HG02759 (cell line): ENCODE data around the gene PSORS1C1.

Source experiments
- ATAC-seq: cut with Tn5 transposase; IDR thresholded peaks from one replicate; pipeline ENCODE4 v1.9.1; 2021; ENCODE audit warnings: mild to moderate bottlenecking, moderate library complexity; ENCODE audit not compliant: unreplicated experiment

The PSORS1C1 gene

DNA sequence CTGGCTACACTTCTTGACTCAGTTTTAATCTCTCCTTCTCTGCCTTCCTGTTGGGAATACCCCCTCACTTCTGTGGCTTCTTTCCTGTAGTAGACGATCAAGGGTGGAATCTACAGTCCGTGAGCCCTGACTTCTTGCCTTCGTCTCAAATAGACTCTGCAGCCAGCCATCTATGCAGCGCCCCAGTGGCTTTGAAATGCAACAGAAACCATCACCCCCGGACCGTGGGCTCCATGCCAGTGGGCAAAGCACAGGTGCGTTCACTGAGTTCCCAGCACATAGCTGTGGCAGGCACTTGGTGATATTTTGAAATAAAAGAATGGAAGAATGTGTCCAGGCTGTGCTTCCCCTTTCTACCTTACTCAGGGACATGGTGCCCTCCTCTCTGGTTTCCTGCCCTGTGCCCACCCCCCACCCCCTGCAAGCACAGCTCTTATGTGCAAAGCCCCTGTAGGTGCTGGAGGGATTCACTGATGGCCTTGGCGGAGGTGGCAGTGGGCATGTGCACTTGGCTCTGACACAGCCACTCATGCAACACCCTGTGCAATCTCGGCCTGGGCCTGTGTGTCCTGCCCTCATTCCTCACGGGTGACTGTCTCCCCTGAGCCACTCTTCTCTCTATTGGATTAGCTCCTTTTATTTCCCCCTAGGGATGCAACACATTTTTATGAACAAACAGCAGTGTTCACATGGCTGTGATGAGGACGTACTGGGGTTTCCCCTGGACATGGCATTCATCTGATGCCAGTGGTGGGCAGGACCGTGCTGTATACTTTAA, 11.2 kb downstream of the PSORS1C1 start:
- no peak for ATAC-seq

DNA sequence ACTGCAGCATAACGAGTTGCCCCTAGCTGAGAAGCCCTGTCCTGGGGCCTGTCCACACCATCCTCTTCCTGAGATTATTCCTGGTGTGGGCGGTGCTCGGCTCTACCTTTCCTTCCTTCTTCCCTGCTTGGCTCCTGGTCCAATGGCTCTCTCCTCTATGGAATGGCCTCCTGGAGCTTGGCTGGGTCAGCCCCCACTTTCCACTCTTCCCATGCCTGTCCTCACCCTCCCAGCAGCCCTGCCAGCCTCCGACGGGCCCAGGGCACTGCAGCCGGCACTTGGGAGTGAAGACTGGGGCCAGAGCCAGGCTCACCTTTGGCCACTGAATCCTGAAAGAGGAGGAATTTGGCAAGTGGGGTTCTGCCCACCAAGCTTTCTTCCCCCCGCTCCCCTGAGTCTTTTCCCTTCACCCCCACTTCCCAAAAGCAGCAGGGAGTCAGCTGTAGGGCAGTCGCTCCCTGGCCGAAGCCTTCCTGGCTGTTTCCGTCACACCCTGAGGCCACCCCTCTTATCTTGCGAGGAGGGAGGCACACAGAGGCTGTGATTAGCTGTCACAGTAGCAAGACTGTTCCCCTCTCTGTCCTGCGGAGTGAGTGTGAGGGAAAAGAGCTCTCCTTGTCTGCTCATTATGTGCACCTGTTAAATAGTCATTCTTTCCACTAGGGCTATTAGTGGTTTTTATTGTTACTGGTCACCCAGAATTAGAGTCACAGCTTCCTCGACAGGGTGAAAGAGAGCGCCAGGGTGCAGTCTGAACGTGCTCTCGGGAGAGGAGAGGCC, 12.0 kb downstream of the PSORS1C1 start:
- no peak for ATAC-seq

DNA sequence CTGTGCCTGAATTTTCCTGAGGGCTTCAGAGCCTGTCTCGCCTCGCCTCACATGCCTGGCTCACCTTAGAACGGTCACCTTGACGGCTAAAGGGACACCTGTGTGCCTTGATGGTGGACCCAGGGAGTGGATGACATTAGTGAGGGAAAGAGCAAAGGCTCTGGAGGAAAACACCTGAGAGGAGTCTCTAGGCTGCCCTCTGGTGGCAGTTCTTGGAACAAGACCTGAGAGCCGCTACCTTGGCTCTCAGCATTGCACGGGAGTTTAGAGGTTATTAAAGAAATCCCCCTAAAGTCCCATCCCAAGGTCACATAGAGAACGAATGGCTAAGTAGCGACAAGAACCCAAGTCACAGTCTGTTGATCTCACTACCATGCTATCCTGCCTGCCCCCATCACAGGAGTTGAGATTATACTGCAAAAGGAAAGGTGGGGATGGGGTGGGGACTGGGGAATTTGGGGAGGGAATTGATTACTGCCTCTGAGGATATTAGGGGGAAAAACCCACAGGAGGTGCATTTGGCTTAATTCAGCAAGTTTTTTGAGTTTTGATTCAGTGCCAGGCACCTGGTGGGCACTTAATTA, 13.6 kb downstream of the PSORS1C1 start:
- no peak for ATAC-seq

DNA sequence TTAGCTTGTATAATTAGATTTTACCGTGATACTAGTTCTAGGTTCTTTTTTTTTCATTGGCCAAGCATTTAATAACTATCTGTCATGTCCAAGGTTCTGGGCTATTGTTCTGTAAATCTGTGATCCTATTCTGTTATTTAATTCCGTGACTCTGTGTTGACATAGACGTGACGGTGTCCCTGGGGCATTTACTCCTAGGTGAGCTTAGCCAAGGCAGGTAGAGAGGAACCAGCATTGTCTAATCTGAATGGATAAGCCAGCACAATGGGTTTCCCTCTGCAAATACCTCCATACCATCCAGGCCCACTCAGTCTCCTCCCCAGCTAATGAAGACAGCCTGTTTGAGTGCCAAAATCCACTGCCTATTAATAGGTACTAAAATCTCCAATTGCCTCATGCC, 14.5 kb downstream of the PSORS1C1 start:
- ATAC-seq = no peak

DNA sequence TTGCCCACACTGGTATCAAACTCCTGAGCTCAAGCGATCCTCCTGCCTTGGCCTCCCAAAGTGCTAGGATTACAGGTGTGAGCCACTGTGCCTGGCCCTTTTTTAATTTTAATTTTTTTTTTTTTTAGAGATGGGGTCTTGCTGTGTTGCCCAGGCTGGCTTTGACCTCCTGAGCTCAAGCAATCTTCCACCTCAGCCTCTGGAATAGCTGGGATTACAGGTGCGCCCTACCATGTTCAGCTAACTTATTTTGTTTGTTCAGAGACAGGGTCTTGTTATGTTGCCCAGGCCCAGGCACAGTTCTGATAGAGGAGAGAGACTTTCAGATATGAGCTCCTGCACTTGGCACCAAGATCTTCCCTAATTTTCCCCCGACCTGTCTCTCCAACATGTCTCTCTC, 16.2 kb downstream of the PSORS1C1 start:
- ATAC-seq = no peak

DNA sequence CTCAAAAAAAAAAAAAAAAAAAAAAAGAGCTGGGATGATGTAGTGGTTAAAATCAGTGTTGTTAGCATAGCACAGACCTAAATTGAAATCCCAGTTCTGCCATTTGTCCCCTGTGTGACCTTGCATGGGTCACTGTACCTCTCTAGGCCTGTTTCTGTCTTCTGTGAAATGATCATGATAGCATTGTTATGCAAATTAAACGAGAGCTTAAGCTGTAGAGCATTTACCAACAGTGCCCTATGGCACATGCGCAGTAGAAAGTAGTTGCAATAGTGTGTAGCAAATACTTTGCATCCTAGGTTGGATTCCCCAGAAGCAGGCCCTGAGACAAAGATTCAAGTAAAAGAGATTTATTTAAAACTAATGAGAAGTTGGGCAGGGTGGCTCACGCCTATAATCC, 17.0 kb downstream of the PSORS1C1 start:
- ATAC-seq = no peak

DNA sequence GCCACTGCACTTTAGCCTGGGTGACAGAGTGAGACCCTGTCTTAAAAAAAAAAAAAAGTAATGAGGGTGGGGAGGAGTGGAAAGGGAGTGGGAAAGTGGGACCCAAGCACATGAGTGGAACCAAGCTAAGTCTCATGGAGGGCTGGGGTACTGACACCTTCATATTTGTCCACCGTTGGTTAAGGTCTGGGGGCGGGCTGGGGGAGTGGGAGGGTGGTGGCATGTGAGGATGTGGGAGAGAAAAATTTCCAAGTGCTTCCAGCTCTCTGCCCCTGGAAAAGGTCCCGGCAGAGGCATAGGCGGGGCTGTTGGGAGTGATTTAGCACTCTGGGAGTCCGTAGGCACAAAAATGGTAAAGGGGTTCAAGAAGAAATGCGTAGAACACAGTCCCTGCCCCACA, 18.2 kb downstream of the PSORS1C1 start:
- no peak for ATAC-seq

DNA sequence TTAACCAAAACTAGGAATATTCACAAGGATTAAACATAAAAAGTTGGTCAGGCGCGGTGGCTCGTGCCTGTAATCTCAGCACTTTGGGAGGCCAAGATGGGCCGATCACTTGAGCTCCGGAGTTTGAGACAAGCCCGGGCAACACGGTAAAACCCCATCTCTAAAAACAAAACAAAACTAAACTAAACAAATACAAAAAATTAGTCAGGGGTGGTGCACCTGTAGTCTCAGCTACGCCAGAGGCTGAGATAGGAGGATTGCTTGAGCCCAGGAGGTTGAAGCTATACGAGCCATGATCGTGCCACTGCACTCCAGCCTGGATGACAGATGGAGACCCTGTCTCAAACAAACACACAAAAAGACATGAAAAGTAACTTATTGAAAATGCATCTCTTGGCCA, 21.1 kb downstream of the PSORS1C1 start:
- no peak for ATAC-seq

DNA sequence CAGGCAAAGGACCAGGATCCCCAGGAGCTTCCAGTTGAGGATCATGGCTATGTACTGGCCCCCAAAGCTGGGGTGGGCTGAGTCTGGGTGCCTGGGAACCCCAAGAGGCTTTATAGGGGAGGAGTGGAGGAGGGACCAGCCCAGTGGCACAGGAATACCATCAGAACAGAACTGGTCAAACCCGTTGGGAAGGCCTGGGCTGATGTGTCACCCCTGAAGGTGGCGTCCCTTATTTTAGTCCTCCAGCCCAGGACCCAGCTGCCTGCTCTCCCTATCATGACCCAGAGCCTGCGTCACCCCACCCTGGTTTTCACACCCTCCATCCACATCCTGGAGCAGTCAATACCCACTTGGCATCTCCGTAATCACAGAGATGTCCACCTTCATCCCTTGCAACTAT, 24.4 kb downstream of the PSORS1C1 start, which contains the start of gene PSORS1C2:
Gene PSORS1C2 (minus strand): TSS at position 85 of the 400 bp plus-strand sequence. CDS start 40 bp downstream, at position 45.
- ATAC-seq = no peak

DNA sequence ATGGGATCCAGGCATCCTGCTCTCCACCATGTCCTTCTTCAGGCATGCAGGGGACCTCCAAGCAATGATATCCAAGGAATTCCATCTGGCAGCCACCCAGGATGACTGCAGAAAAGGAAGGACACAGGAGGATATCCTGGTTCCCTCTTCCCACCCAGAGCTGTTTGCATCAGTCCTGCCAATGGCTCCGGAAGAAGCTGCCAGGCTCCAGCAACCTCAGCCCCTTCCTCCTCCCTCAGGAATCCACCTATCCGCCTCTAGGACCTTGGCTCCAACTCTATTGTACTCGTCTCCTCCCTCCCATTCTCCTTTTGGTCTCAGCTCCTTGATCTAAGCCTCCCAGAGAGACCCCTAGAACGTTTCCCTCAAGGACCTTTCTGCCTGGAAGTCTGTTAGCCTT, 25.0 kb downstream of the PSORS1C1 start:
- ATAC-seq = no peak

DNA sequence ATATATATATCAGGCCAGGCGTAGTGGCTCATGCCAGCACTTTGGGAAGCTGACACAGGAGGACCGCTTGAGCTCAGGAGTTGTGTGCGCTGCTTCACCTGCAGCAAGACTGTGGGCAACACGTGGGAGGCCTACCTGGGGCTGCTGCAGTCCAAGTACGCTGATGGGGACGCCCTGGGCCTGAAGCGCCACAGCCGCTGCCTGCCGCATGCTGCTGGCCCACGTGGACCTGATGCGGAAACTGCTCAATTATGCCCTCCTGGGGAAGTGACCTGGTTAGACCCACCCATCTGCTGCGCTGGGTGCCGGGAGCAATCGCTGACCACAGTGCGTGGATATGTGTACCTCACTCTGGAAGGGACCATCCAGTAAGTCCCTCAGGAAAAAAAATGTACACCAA, 26.0 kb downstream of the PSORS1C1 start:
- ATAC-seq = no peak

DNA sequence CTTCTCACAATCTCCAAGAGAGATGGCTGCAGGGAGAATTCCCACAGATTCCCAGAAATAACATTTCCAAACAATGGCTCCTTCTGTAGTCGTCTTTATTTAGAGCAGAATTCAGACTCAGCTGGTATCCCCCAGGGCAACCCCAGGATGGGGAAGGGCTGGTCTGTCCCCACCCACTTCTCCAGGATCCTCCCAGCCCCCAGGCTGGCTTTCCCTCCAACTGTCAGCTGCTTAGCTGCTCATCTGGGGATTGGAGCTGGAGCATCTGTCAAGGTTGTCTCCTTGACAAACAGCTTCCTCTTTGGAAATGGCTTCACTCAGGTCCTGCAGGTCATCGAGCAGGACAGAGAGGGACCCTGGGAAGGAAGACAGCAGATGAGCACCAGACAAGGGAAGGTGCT, 27.8 kb downstream of the PSORS1C1 start:
- no peak for ATAC-seq

DNA sequence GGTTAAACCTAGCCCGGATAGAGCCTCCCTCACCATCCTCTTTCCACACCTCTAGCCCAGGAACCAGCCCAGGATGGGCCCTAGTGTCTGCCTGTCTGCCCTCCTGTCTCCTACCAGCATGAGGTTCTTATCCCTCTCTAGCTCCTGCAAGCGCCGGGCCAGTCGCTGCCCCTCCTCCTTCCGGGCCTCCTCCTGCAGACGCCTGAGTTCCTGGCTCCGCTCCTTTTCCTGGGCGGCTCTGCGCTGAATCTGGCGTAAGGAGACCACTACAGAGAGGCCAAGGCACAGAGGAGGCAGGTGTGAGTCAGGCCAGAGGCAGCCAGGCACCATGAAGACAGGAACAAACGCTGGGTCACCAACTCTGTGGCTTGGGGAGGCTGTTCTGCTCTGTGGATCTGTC, 28.5 kb downstream of the PSORS1C1 start:
- no peak for ATAC-seq

DNA sequence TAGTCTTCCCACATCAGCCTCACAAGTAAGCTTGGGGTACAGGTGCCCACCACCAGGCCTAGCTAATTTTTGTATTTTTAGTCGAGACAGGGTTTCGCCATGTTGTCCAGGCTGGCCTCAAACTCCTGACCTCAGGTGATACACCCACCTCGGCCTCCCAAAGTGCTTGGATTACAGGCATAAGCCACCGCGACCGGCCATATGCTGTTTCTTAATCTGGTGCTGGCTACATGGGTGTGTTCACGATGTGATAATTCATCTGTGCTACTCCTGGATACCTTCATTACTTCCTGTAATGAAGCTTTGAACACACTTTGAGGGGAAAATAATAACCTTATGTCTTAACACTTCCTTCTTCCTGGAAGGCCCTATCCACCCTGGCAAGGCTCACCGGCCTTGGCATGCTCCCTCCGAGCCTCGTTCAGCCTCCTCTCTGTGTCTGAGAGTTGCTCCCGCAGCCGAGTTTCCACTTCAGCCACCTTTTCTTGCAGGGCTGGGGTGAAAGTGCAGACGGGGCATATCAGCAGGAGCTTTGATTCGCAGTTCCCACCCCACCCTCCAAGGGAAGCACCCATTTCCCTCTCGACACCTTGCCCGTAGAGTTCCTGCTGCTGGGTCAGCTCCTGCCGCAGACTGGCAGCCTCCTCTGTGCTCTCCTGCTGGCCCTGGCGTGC, 29.8 kb downstream of the PSORS1C1 start:
- no peak for ATAC-seq

DNA sequence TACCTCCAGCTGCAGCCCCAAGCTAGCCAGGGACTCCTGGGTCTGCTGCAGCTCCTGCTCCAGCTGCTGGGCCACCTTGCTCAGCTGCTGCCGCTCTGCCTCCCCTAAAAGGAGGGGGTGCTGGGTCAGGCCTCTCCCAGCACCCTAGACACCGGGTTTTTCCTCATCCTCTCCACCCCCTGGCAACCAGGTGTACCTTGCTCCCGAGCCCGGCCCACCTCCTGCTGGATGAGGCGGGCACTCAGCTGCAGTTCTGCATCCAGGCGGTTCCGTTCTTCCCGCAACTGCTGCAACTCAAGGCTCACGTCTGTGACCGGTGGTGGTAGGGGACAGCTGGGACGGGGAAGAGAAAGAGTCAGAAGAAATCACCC, 30.4 kb downstream of the PSORS1C1 start:
- ATAC-seq = no peak

DNA sequence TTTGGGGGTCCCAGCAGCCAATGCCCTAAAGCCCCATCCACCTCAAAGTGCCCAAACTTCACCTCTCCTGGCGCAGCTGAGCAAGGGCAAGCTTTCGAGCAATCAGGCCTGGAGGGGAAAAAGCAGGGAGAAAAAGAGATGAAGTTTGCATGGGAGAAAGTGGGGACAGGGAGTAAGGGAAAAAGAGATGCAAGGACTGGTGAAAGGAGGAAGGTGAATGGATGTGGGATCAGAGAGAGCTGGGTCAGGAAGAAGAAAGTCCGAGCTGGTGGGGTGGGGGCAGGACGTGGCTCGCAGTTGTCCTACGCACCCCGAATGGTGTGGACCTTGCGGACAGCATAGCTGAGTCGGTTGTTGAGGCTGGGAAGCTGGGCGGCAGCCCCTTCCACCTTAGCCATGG, 30.8 kb downstream of the PSORS1C1 start:
- ATAC-seq = no peak

DNA sequence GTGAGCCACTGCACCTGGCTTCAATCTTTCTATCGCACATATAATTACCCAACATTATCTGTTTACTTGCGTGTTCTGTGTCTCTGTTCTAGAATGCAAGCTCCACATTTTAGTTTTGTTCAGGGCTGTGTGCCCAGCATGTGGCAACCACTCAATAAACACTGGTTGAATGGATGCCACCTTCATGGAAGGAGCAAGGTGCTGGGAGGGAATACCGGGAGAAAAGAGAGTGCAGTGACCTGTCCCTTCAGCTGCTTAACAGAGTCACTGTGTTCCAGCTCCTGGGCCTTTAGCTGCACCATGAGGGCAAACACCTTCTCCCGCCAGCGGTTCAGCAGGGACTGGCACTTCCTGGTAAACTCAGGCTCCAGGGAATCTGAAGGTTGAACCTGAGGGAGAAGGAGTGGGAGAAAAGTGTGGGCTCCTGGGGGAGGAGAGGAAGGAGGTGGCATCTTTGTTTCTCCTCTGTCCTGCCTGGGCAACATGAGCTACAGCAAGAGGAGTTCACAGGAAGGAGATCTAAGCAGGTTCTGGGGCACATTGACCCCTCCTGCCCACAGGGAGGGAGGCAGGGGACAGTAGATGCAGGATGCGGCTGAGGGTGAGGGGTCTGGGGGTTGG, 35.3 kb downstream of the PSORS1C1 start:
- ATAC-seq = no peak

DNA sequence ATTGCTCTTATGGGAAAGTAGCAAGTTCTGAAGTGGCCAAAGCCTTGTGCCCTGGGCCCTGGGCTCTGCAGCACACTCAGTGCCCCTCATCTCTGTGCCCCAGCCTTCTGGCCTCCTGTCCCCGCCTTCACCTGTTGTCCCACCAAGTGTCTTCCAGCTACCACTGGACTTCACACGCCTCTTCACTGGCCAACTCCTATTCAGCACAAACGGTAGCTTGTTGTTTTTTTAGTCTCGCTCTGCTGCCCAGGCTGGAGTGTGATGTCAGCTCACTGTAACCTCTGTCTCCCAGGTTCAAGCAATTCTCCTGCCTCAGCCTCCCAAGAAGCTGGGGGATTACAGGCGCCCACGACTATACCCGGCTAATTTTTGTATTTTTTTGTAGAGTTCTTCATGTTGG, 38.2 kb downstream of the PSORS1C1 start:
- ATAC-seq = no peak

DNA sequence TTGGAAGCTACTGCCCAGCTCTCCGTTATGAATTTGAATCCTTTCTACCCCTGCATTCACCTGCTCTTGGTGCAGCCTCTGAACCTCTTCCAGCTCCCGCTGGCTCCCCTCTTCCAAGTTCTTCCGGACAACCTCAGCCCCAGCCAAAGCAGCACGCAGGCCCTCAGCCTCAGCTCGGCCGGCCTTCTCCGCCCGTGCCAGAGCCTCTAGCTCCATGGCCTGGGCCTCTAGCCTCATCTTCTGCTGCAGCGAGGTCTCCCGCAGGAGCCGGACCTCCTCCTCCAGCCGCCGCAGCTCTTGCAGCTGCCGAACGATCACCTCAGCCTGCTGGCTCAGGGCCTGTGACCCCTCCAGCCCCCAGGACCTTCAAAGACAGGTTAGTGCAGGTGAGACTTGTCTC, 39.8 kb downstream of the PSORS1C1 start:
- ATAC-seq = no peak

DNA sequence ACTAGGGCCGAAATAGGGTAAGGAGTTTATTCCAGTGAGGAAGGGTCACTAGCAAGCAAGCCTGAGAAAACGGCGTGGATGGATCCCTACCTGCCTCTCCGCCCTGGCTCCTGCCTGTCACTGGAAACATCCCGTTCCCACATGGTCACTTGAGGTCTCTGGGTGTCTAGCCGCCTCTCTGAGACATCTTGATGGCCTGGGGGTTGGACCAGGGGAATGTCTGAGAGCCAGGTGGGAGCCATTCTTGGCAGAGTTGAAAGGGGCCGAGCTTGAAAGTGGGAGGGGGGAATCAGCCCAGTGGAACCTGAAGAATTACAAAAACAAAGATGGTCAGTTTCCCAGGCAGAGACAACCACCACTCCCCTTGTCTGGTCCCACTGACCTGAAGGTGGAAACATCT, 42.0 kb downstream of the PSORS1C1 start:
- no peak for ATAC-seq

DNA sequence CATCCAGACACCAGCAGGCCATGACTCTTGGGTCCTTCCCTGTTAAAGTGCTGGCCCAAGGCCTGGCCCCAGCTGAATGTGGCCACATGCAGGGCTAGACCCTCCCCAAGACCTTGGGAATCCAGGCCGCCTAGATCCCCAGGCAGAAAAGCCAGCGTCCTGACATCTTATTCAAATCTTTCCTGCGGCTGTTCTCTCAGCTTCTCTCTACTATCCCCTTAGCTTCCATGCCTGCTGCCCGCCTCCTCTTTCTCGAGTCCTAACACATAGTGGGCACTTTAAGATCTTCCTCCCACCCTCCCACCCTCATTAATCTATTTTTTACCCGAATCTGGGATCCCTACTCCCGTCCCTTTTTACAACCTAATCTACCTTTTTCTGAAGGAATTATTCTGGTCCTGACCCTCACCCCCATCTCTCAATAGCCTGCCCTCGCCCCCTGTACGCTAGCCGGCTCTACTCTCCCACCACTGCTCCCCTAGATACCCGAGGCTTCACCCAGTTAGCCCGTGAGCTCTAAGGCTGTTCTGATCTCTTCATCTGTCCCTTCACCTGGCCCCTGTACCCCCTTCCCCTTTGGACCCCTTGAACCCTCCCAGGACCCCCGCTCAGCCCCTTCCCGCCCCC, 43.0 kb downstream of the PSORS1C1 start, which contains the start of gene CCHCR1:
Gene CCHCR1 (minus strand): TSS at position 290 of the 627 bp plus-strand sequence. CDS start 202 bp downstream, at position 88.
- no peak for ATAC-seq
